ENCODE data around the gene DNAJC4. TPM values are rescaled to one million over a fixed set of nuclear protein-coding genes. Genes with fewer than 3 reads are reported as not detected.

Gene DNAJC4
- total and polyA plus RNA-seq, 11 donors = 31.2 to 123 (median 47.2) TPM

- no peak overlapping the region for H3K4me3 ChIP-seq
- 88 to 95% (median 93%) methylated on average over 8 to 17 of the region's 17 CpGs for WGBS, 4 donors
- TF ChIP-seq CTCF (IDR thresholded peaks at IDR 0.05) = no peak
- TF ChIP-seq POLR2A (IDR thresholded peaks at IDR 0.05) = no peak
- H3K4me1 ChIP-seq = peaks cover 0 to 15% (median 5%) of the 10 kb centered on the region in 12 donors
- H3K27me3 ChIP-seq = no peaks in the 10 kb centered on the region
- H3K36me3 ChIP-seq = peaks cover 0 to 84% (median 11%) of the 10 kb centered on the region in 9 donors
- ATAC-seq (no peak), DNase-seq (no peak)
- no peak overlapping the region for H3K27ac ChIP-seq
- intact Hi-C loops (cut with DNase I) = no loop called here
- H3K9me3 ChIP-seq = no peaks in the 10 kb centered on the region
These were observed 10.1 kb upstream of the DNAJC4 start for GRCh38 chr11:64220271-64220670.

GRCh38 chr11:64220798-64221197 is 9.6 kb upstream of the DNAJC4 start:
- H3K27ac ChIP-seq = no peak overlapping the region
- H3K9me3 ChIP-seq = no peaks in the 10 kb centered on the region
- no peak for TF ChIP-seq CTCF (IDR thresholded peaks at IDR 0.05)
- no peak for TF ChIP-seq POLR2A (IDR thresholded peaks at IDR 0.05)
- ATAC-seq (no peak), DNase-seq (peak in 1 of 5 donors; percentile 49)
- H3K4me1 ChIP-seq = peaks cover 0 to 21% (median 10%) of the 10 kb centered on the region in 12 donors
- H3K36me3 ChIP-seq = peaks cover 0 to 78% (median 11%) of the 10 kb centered on the region in 9 donors
- no peak overlapping the region for H3K4me3 ChIP-seq
- no peaks in the 10 kb centered on the region for H3K27me3 ChIP-seq
- WGBS, 4 donors = 88 to 94% (median 91%) methylated on average over 7 to 14 of the region's 14 CpGs
- intact Hi-C loops (cut with DNase I) = no loop called here

DNA sequence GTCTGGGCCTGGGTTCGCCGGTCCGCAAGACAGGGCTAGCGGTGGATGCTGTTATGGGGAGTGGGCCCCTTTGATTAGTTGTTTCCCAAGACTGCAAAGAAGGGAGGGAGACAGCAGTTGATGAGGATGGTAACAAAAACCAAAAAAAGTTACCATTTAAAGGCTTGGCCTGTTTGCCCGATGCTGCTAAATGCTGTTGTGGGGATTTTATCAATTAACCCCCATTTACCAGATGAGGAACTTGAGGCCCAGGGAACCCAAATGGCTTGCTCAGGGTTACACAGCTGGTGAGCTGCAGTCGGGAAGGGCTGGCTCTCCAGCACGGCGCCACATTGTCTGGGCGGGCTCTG is 7.7 kb upstream of the DNAJC4 start:
- WGBS, 4 donors = 69 to 80% (median 72%) methylated on average over 9 of the region's 9 CpGs
- Histone ChIP-seq H3K4me1 (peaks cover 0 to 32% (median 21%) of the 10 kb centered on the region in 12 donors), H3K27ac (peak overlapping the region in 1 of 12 donors; percentile 18), H3K27me3 (no peaks in the 10 kb centered on the region), H3K9me3 (no peaks in the 10 kb centered on the region), H3K4me3 (no peak overlapping the region), H3K36me3 (peaks cover 0 to 63% (median 11%) of the 10 kb centered on the region in 9 donors)
- TF ChIP-seq POLR2A (IDR thresholded peaks at IDR 0.05) = no peak
- ATAC-seq = no peak
- intact Hi-C loops (cut with DNase I) = no loop called here
- DNase-seq = no peak

DNA sequence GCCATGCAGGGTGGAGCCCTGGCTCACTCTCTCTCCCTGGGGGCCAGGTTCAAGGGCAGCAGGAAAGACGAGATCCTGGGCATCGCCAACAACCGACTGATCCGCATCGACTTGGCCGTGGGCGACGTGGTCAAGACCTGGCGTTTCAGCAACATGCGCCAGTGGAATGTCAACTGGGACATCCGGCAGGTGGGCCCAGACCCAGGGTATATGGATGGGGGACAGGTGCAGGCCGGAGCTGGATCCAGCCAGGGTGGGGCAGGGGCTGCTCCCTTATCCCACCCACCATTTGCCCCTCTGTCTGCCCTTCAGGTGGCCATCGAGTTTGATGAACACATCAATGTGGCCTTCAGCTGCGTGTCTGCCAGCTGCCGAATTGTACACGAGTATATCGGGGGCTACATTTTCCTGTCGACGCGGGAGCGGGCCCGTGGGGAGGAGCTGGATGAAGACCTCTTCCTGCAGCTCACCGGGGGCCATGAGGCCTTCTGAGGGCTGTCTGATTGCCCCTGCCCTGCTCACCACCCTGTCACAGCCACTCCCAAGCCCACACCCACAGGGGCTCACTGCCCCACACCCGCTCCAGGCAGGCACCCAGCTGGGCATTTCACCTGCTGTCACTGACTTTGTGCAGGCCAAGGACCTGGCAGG is 7.2 kb upstream of the DNAJC4 start:
- H3K9me3 ChIP-seq = no peaks in the 10 kb centered on the region
- DNase-seq (peak in 1 of 5 donors; percentile 28), ATAC-seq (no peak)
- intact Hi-C loops (cut with DNase I) = no loop called here
- no peak for TF ChIP-seq POLR2A (IDR thresholded peaks at IDR 0.05)
- no peak for TF ChIP-seq CTCF (IDR thresholded peaks at IDR 0.05)
- H3K27me3 ChIP-seq = no peaks in the 10 kb centered on the region
- 71 to 81% (median 81%) methylated on average over 21 to 24 of the region's 24 CpGs for WGBS, 4 donors
- H3K36me3 ChIP-seq = peaks cover 0 to 58% (median 11%) of the 10 kb centered on the region in 9 donors
- H3K27ac ChIP-seq = peak overlapping the region in 2 of 12 donors; percentile 5 to 18
- H3K4me3 ChIP-seq = no peak overlapping the region
- peaks cover 0 to 37% (median 25%) of the 10 kb centered on the region in 12 donors for H3K4me1 ChIP-seq

All from heart left ventricle (tissue), 16 donors.